AG09319 (cell line): Measurements from ENCODE around the gene THOP1.

ENCODE experiments used
- DNase-seq: peaks from one replicate; pipeline ENCODE4 v3.0.0-alpha.2; 2010; ENCODE audit warnings: low read depth; ENCODE audit errors: extremely low read depth
- TF ChIP-seq, protein P1 (sequence below): IDR thresholded peaks from 2 replicates; pipeline ENCODE4 v1.5.1; 2011; ENCODE audit warnings: low read depth, mild to moderate bottlenecking, inconsistent platforms, low read length, moderate library complexity

Gene THOP1

DNA sequence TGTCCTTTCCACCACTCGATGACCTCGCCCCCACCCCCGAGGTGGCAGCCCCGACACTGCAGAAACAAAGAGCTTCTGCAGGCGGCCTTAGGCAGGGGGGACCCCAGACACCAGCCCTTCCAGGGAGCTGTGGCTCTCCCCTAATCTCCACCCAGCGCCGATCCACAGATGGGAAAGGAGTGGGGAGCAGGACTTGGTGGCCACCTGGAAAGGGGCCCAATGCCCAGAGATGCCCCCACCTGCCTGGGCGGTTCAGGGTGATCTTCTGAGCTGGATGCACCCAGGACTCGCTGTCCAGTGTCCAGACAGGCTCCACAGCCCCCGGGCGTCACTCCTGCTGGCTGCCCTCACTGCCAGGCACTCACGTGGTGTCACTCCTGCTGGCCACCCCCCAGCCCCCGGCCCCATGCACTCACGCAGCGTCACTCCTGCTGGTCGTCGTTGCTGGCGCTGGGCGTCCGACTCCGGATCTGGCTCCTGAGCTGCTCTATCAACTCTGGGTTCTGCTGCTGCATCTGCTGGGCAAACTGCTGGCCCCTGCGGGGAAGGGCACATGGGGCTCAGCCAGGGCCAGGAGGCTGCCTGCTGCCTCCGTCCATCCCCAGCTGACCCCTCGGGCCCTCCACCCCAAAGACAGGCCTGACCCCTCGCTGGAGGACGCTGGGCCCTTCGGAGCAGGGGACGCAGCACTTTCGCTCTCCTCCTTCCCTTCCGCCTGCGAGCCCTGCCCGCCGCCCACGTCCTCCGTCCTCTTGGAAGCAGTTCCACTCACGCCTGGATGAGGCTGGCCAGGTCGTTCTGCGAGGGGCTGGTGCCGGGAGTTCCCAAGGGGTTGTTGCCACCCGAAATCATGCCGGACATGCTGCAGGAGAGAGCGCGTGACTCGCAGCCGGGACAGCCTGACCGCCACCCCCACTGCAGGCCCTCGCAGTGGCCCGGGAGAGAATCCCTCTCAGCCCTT, 28.1 kb upstream of the THOP1 start:
- DNase-seq, result no peak
- TF ChIP-seq, protein P1, sequence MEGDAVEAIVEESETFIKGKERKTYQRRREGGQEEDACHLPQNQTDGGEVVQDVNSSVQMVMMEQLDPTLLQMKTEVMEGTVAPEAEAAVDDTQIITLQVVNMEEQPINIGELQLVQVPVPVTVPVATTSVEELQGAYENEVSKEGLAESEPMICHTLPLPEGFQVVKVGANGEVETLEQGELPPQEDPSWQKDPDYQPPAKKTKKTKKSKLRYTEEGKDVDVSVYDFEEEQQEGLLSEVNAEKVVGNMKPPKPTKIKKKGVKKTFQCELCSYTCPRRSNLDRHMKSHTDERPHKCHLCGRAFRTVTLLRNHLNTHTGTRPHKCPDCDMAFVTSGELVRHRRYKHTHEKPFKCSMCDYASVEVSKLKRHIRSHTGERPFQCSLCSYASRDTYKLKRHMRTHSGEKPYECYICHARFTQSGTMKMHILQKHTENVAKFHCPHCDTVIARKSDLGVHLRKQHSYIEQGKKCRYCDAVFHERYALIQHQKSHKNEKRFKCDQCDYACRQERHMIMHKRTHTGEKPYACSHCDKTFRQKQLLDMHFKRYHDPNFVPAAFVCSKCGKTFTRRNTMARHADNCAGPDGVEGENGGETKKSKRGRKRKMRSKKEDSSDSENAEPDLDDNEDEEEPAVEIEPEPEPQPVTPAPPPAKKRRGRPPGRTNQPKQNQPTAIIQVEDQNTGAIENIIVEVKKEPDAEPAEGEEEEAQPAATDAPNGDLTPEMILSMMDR, result no peak

DNA sequence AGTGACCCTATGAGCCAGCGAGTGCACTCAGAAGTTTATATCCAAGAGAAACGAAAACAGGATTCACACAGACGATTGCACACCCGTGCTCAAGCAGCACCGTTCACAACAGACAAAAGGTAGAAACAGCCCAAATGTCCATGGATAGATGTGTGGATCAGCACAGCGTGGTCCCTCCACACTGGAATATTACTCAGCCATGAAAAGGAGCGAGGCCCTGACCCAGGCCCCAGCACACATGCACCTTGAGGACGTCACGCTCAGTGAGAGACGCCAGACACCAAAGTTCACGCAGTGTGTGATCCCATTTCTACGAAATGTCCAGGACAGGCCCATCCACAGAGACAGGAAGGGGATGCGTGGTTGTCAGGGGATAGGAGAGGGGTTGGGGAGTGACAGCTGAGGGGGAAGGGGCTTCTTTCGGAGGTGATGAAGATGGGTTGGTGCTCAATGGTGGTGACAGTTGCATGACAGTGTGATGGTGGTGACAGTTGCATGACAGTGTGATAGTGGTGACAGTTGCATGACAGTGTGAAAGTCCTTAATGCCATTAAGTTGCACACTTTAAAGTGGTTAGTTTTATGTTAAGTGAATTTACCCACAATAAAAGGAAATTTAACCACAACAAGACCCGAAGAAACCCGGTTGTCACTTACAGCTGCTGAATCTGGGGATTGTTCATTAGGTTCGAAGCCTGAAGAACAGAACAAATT, 26.5 kb upstream of the THOP1 start:
- TF ChIP-seq, protein P1, result no peak

DNA sequence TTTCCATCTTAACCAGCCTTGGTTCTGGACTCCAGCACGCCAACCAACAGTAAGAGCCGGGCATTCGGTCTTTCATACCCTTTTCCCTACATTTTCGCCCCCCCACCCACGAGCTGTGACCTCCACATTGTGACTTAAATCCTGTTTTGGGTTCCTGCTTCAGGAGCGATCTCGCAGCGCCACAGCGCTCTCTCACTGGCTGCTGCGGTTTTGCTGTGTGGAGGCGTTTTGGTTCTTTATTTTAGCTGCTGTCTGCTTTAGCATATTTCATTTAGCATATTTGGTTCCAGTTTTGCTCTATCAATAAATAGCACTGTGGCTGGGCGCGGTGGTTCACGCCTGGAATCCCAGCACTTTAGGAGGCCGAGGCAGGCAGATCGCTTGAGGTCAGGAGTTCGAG, 25.9 kb upstream of the THOP1 start:
- no peak for DNase-seq
- TF ChIP-seq, protein P1, result no peak

More for the DNA sequence above, 26.5 kb upstream of the THOP1 start:
- no peak for DNase-seq

DNA sequence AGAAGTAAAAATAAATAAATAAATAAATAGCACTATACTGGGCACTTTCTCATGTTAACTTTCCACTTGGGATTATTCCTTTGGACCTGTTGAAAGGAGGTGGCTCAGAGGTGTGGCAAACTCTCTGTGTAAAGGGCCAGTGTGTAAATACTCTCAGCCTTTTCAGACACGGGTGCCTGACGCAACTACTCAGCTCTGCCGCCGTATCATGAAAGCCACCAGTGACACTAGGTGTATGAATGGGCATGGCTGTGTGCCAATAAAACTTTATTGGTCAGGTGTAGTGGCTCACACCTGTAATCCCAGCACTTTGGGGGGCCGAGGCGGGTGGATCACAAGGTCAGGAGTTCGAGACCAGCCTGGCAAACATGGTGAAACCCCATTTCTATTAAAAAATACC, 25.3 kb upstream of the THOP1 start:
- TF ChIP-seq, protein P1, result no peak
- DNase-seq, result no peak

GRCh38 chr19:2761309-2761677, 24.0 kb upstream of the THOP1 start:
- DNase-seq, result no peak
- TF ChIP-seq, protein P1, result no peak

DNA sequence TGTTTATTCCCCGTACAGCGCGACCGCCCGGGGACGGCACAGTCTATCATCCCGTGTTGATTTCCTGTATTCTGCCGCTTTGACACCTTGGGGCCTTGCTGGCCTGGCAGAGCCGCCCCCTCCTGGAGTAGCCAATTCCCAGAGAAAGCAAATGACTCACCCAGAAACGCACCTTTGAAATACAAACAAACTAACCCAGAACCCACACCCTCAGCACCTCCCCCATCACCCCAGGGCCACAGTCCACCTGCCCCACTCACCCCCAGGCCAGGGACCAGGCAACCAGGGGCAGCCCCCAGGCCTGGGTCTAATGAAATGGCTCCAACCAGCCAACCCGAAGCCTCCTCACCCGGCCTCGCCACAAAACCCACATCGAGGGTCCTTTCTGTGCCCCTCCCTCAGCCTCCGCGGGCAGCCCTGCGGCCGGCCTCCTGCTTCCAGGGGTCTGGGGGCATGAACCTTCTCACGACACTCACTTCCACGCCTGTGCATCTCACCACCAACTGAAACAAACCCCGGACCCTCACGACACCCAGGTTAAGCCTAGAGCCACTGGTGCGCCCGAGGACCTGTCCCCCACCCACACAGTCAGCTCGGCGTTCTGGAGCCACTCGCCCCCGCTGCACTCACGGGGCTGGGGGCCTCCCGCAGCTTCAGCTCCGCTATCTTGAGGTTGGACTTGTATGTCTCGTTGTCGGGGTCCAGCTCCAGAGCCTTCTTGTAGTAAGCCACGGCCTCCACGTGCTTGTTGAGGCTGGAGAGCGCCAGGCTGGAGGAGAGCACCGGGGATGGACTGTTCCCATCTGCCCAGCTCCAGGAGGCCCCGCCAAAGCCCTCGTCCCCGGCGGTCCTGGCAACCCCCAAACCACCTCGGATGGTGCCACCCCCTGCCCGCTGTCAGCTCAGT, 23.2 kb upstream of the THOP1 start:
- no peak for DNase-seq
- TF ChIP-seq, protein P1, result no peak
